OCI-LY7 (cell line): Measurements from ENCODE around the gene RNF214. TPM values are rescaled to one million over a fixed set of nuclear protein-coding genes. Genes with fewer than 3 reads are reported as not detected.
"Not testable (repeated sequence)": the region's sequence is repeated elsewhere in the genome, so short reads cannot be mapped to it uniquely, and the experiment has no call there.

ENCODE experiments used
- Bru-seq: library from RNA; stranded (reverse); fragments of 400-500 nt; gene quantifications from one replicate; lab custom pipeline; 2021; lab: Mats Ljungman, UMichigan
- BruChase-seq, 2 experiments: library from RNA; stranded (reverse); fragments of 400-500 nt; gene quantifications; one replicate each; lab custom pipeline; 2021; lab: Mats Ljungman, UMichigan
- BruUV-seq: library from RNA; stranded (reverse); fragments of 400-500 nt; replicated peaks from 2 replicates; lab custom pipeline; 2021; lab: Mats Ljungman, UMichigan
- CTCF ChIA-PET: fragments of 300-600 bp; sonication (Branson Sonifier 250); formaldehyde crosslinking; loops from one replicate; lab custom pipeline; 2022; ENCODE audit warnings: antibody characterized with exemption; ENCODE audit not compliant: unreplicated experiment; lab: Charles Lee
- POLR2A ChIA-PET: fragments of 300-600 bp; sonication (Branson Sonifier 250); formaldehyde crosslinking; loops from one replicate; lab custom pipeline; 2022; ENCODE audit warnings: antibody characterized with exemption; lab: Charles Lee
- DNase-seq: peaks from one replicate; pipeline ENCODE4 v3.0.0-alpha.2; 2015; ENCODE audit warnings: low spot score
- H2AFZ ChIP-seq: fragments of 200-600 bp; sonication (generic), shearing (Covaris generic); 2 replicates; pipeline ENCODE4 v1.6.1; 2014; ENCODE audit warnings: mild to moderate bottlenecking, antibody characterized with exemption, low read length, moderate library complexity
- H3K27ac ChIP-seq: fragments of 200-600 bp; sonication (generic); 2 replicates; pipeline ENCODE4 v1.5.1; 2014; ENCODE audit warnings: mixed run types, low read depth, mild to moderate bottlenecking, moderate library complexity, low read length, inconsistent platforms; ENCODE audit not compliant: poor library complexity, severe bottlenecking
- H3K36me3 ChIP-seq: fragments of 200-600 bp; sonication (generic); 2 replicates; pipeline ENCODE4 v1.6.1; 2014; ENCODE audit warnings: mild to moderate bottlenecking, antibody characterized with exemption, low read length, moderate library complexity, mixed read lengths; ENCODE audit not compliant: insufficient read depth
- H3K4me1 ChIP-seq: fragments of 200-600 bp; sonication (generic); 2 replicates; pipeline ENCODE4 v1.5.1; 2014; ENCODE audit warnings: mild to moderate bottlenecking, low read length; ENCODE audit not compliant: insufficient read depth, poor library complexity, severe bottlenecking
- H3K4me2 ChIP-seq: fragments of 200-600 bp; sonication (generic); 2 replicates; pipeline ENCODE4 v1.6.1; 2014; ENCODE audit warnings: mild to moderate bottlenecking, low read length
- H3K4me3 ChIP-seq: fragments of 200-600 bp; sonication (generic); 2 replicates; pipeline ENCODE4 v1.5.1; 2014; ENCODE audit warnings: mild to moderate bottlenecking, low read depth, low read length; ENCODE audit not compliant: poor library complexity, severe bottlenecking
- H3K79me2 ChIP-seq: fragments of 200-600 bp; sonication (generic); 2 replicates; pipeline ENCODE4 v1.6.1; 2016; ENCODE audit warnings: low read depth, mild to moderate bottlenecking, low read length, moderate library complexity, mixed read lengths; ENCODE audit not compliant: insufficient read depth
- H3K9me2 ChIP-seq: fragments of 200-600 bp; sonication (generic); 2 replicates; pipeline ENCODE4 v1.6.1; 2016; ENCODE audit warnings: mild to moderate bottlenecking, low read length, mixed read lengths; ENCODE audit not compliant: insufficient read depth
- H3K9me3 ChIP-seq: fragments of 200-600 bp; sonication (generic); 2 replicates; pipeline ENCODE4 v1.6.1; 2014; ENCODE audit warnings: mild to moderate bottlenecking, mixed run types, low read length, mixed read lengths
- H4K20me1 ChIP-seq: fragments of 200-600 bp; sonication (generic); 2 replicates; pipeline ENCODE4 v1.6.1; 2014; ENCODE audit warnings: mild to moderate bottlenecking, antibody characterized with exemption, low read length, moderate library complexity, mixed read lengths; ENCODE audit not compliant: insufficient read depth
- CTCF ChIP-seq: fragments of 200-600 bp; sonication (generic); conservative IDR thresholded peaks from 2 replicates; pipeline ENCODE4 v1.5.1; 2014; ENCODE audit warnings: mild to moderate bottlenecking, antibody characterized with exemption, low read length, moderate library complexity, mixed read lengths
- EZH2phosphoT487 ChIP-seq: fragments of 200-600 bp; sonication (generic); IDR thresholded peaks from 2 replicates; pipeline ENCODE4 v1.6.1; 2018; ENCODE audit warnings: low read depth, borderline replicate concordance, mild to moderate bottlenecking, mixed run types, antibody characterized with exemption, low read length, moderate library complexity, mixed read lengths
- intact Hi-C: fragments of 100-400 bp; cut with micrococcal nuclease; formaldehyde crosslinking; loops from one replicate; pipeline ENCODE4 v1.10.0; 2022; ENCODE audit not compliant: unreplicated experiment
- long read RNA-seq: library from polyadenylated mRNA; stranded (forward); transcript quantifications from one replicate; pipeline ENCODE4 v2.0.0, GENCODE V29; 2022
- total RNA-seq, 2 experiments: library from RNA; depleted of rRNA in 1 of 2; stranded (reverse); fragments of >200 nt in 1 of 2; shearing (Covaris generic) in 1 of 2; gene quantifications; 2 replicates each; pipeline ENCODE4 v1.2.3, GENCODE V29; 2014 to 2022

RNF214 gene
- total RNA-seq (2014; rRNA removed; shearing (Covaris generic)) (10.9 and 11.2 TPM in 2 replicates), total RNA-seq (2022) (30.2 and 31.4 TPM in 2 replicates), Bru-seq, nascent RNA (percentile 60 among the genes with signal in this experiment), BruChase-seq, experiment 1, labeled RNA remaining after a 6-hour chase (percentile 69 among the genes with signal in this experiment), BruChase-seq, experiment 2, labeled RNA remaining after a 2-hour chase (percentile 66 among the genes with signal in this experiment)
- long read RNA-seq, transcript RNF214-201 (15 exons, 2,755 nt), result major isoform, 12 of 24 reads
- long read RNA-seq, partial matches to known transcripts, result 6 of 24 reads
- long read RNA-seq, other reads (novel, unspliced or antisense), result 6 of 24 reads

- H3K36me3 ChIP-seq, result peaks cover 31% of the 10 kb centered on the region
- no peak for TF ChIP-seq EZH2phosphoT487
- peak; percentile 83 for TF ChIP-seq CTCF
- peak; percentile 88 for DNase-seq
- H3K4me2 ChIP-seq, result peak within 1 kb of the TSS; percentile 96
- peak within 1 kb of the TSS; percentile 84 for H3K27ac ChIP-seq
- ChIA-PET POLR2A (interaction anchor here (1.3 to 3.3 kb wide), 3 partner anchors 53 to 445 kb away, joined by 3 to 30 read pairs (median 8); partner anchors contain the start of genes PAFAH1B2, SIDT2 and ZPR1), CTCF (no interaction called here)
- H2AFZ ChIP-seq, result peak within 1 kb of the TSS; percentile 100
- no peaks in the 10 kb centered on the region for H3K9me3 ChIP-seq
- no TSS peak for BruUV-seq
- H3K4me1 ChIP-seq, result peaks cover 35% of the 10 kb centered on the region
- H4K20me1 ChIP-seq, result no peaks in the 10 kb centered on the region
- intact Hi-C loops, result loop anchor here (1.0 to 5.0 kb wide), 5 partner anchors 54 to 460 kb away; partner anchors contain the start of genes BUD13, CEP164, PAFAH1B2 and SIDT2
- H3K4me3 ChIP-seq, result peak within 1 kb of the TSS; percentile 99
- no peaks in the 10 kb centered on the region for H3K9me2 ChIP-seq
- peaks cover 37% of the 10 kb centered on the region for H3K79me2 ChIP-seq
Observed at GRCh38 chr11:117232092-117232878, at the start of gene RNF214. RNF214 (plus strand) TSS chr11:117232671; CDS start chr11:117234273, 1,602 bp downstream.

- Histone ChIP-seq H3K36me3 (peaks cover 15% of the 10 kb centered on the region; the same call in 1 of the 2 replicates), H3K4me1 (peaks cover 40% of the 10 kb centered on the region)
- H3K79me2 ChIP-seq, BruUV-seq, CTCF ChIA-PET, H3K27ac ChIP-seq, DNase-seq, H3K4me3 ChIP-seq, intact Hi-C loops, H2AFZ ChIP-seq, H3K9me2 ChIP-seq, H3K4me2 ChIP-seq, H3K9me3 ChIP-seq, H4K20me1 ChIP-seq: not testable (repeated sequence)
- POLR2A ChIA-PET, result interaction anchor here (0.7 to 1.9 kb wide), 3 partner anchors 12 to 1058 kb away, joined by 3 to 5 read pairs (median 5); no protein-coding TSS in a partner anchor
Observed at GRCh38 chr11:117183178-117183577, 49.3 kb upstream of the RNF214 start.

GRCh38 chr11:117183724-117184349, 48.6 kb upstream of the RNF214 start:
- Histone ChIP-seq H3K9me3 (no peaks in the 10 kb centered on the region), H3K4me1 (peaks cover 41% of the 10 kb centered on the region), H2AFZ (no peak overlapping the region), H3K36me3 (peaks cover 19% of the 10 kb centered on the region; the same call in 1 of the 2 replicates), H3K79me2 (peaks cover 3% of the 10 kb centered on the region; the same call in 1 of the 2 replicates), H4K20me1 (no peaks in the 10 kb centered on the region), H3K4me3 (no peak overlapping the region), H3K9me2 (no peaks in the 10 kb centered on the region), H3K27ac (no peak overlapping the region), H3K4me2 (no peak overlapping the region)
- TF ChIP-seq CTCF (no peak), EZH2phosphoT487 (no peak)
- no TSS peak for BruUV-seq
- CTCF ChIA-PET, result no interaction called here
- POLR2A ChIA-PET, result interaction anchor here (0.6 to 1.9 kb wide), 4 partner anchors 38 to 1058 kb away, joined by 3 to 5 read pairs (median 4); no protein-coding TSS in a partner anchor
- intact Hi-C loops, result no loop called here
- no peak for DNase-seq
